ENCODE measurements around the gene CCDC146. TPM values are rescaled to one million over a fixed set of nuclear protein-coding genes. Genes with fewer than 3 reads are reported as not detected.

The CCDC146 gene
- total RNA-seq, 2 donors from 2014 or later = 11.6 to 15.7 TPM

GRCh38 chr7:77335581-77335980 lies 213.2 kb downstream of the CCDC146 start:
- intact Hi-C loops (cut with DNase I, micrococcal nuclease) = loop anchor here in 1 of 2 donors (10.0 kb wide), 1 partner anchor 81 kb away; no protein-coding TSS in a partner anchor
- ATAC-seq (no peak), DNase-seq (no peak)

- no peak for DNase-seq
- ATAC-seq = no peak
- intact Hi-C loops (cut with DNase I, micrococcal nuclease) = loop anchor here in 1 of 2 donors (10.0 kb wide), 1 partner anchor 83 kb away; no protein-coding TSS in a partner anchor
Observed at GRCh38 chr7:77337456-77337990, 215.1 kb downstream of the CCDC146 start.

GRCh38 chr7:77338260-77338659 lies 215.8 kb downstream of the CCDC146 start:
- intact Hi-C loops (cut with DNase I, micrococcal nuclease) = loop anchor here in 1 of 2 donors (10.0 kb wide), 1 partner anchor 83 kb away; no protein-coding TSS in a partner anchor
- no peak for DNase-seq
- ATAC-seq = no peak

- intact Hi-C loops (cut with DNase I, micrococcal nuclease) = loop anchor here in 1 of 2 donors (10.0 kb wide), 1 partner anchor 84 kb away; no protein-coding TSS in a partner anchor
- ATAC-seq = peak; percentile 62
- no peak for DNase-seq
Observed at GRCh38 chr7:77338883-77339629, 216.6 kb downstream of the CCDC146 start.

GRCh38 chr7:77339726-77340125 lies 217.3 kb downstream of the CCDC146 start:
- intact Hi-C loops (cut with DNase I, micrococcal nuclease) = loop anchor here in 1 of 2 donors (10.0 kb wide), 1 partner anchor 85 kb away; no protein-coding TSS in a partner anchor
- ATAC-seq (peak; percentile 93), DNase-seq (no peak)

Other genes with a start within 250 kb of the CCDC146 start
- not detected for gene SPDYE17, start 90.3 kb upstream of the CCDC146 start, total RNA-seq
- under 1 TPM; 0.42 to 0.46 TPM for gene SPDYE18, start 60.1 kb upstream of the CCDC146 start, total RNA-seq
- 10 to 100 TPM; 18.8 to 45.1 TPM for gene FGL2, start 77.2 kb downstream of the CCDC146 start, total RNA-seq

Data from left colon (tissue), 2 donors.